Measurements from ENCODE around the gene ZBTB9.

GRCh38 chr6:33418690-33419291 is 35.6 kb upstream of the ZBTB9 start:
- TF ChIP-seq CTCF (IDR thresholded peaks at IDR 0.05; ENCODE audit: insufficient read depth, low read length, poor library complexity, severe bottlenecking) (no peak), EZH2phosphoT487 (conservative IDR thresholded peaks at IDR 0.05; ENCODE audit: low read length) (no peak)
